Renal cortex interstitium (tissue), 15 donors: Measurements from ENCODE around the gene DLX2. TPM values are rescaled to one million over a fixed set of nuclear protein-coding genes. Genes with fewer than 3 reads are reported as not detected.
"Not testable (repeated sequence)": the region's sequence is repeated elsewhere in the genome, so short reads cannot be mapped to it uniquely, and the experiment has no call there.

Experiments
- DNase-seq, 11 donors: peaks; one replicate each; pipeline ENCODE4 v3.0.0-alpha.2; 2013; ENCODE audit warnings: low read depth in 9 of 11, low spot score in 4 of 11; ENCODE audit errors: extremely low read depth in 1 of 11
- long read RNA-seq, 16 experiments: transcript quantifications; one replicate each; lab custom pipeline, GENCODE V29; 2026
- polyA plus RNA-seq, 3 donors: library from polyadenylated mRNA; unstranded; fragments of 120-200 nt; gene quantifications; one replicate each; pipeline ENCODE4 v1.2.1, GENCODE V29; 2013; ENCODE audit not compliant: insufficient read length in 3 of 3

The DLX2 gene
- polyA plus RNA-seq, result under 1 TPM in 2 of 3 donors, not detected in 1; 0.08 to 0.17 TPM
- long read RNA-seq, donor 1, result 0 reads
- long read RNA-seq, donor 2, result 0 reads
- long read RNA-seq, donor 3, result 0 reads
- long read RNA-seq, donor 4, result 0 reads
- long read RNA-seq, donor 5, result 0 reads
- long read RNA-seq, donor 6, result 0 reads
- long read RNA-seq, donor 7, result 0 reads
- long read RNA-seq, donor 8, result 0 reads
- long read RNA-seq, donor 9, result 0 reads
- long read RNA-seq, donor 10, result 0 reads
- long read RNA-seq, donor 11, result 0 reads
- long read RNA-seq, donor 12, result 0 reads
- long read RNA-seq, donor 13, result 0 reads
- long read RNA-seq, donor 14, result 0 reads
- long read RNA-seq, donor 15, result 0 reads
- long read RNA-seq, donor 16, result 0 reads

DNA sequence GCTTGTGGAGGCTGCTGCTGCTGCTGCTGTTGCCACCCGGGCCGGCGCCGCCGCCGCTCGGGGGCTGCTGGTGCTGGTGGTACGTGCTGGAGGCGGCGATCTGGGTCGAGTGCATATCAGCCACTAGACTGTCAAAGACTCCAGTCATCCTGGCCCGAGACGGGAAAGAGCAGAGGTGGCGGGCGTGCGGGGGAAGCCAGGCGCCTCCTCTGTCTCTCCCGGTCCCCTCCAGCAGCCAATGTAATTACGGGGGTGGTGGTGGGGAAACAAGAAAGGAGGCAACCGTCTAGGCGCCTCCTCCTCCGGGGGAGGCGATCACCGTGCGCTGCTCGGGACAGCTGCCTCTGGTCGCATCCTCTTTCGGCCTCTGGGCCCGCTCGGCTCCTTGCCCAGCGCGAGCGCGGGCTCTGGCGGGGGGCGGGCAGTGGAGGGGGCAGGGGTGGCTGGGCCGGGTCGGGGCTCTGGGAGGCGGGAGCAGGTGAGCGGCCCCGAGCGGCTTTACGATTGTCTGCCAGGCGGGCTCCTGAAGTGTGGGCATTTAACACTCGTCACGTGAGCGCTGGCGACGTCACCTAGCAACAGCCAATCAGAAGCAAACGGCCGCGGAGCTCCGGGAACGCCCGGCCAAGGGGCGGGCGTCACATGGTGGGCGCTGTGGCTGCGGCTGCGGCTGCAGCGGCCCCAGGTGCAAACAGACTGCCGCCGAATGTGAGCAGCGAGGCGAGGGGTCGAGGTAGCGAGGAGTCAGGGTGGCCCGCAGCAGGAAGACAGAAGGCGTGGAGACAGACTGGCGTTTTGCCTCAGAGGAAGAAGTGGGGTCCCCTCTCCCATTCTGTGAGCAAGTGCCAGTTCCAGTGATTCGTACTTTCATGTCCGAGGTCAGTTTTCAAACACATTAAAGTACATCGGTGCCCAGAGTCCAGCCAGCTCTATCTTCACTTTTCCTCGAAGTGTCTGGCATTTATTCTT, at the start of gene DLX2:
Gene DLX2, minus strand, starts transcription at position 510 of the 969 bp plus-strand sequence. Its CDS starts 362 bp downstream, at position 148.
- peak in 9 of 11 donors; percentile 71 to 87 (median 83) for DNase-seq

DNA sequence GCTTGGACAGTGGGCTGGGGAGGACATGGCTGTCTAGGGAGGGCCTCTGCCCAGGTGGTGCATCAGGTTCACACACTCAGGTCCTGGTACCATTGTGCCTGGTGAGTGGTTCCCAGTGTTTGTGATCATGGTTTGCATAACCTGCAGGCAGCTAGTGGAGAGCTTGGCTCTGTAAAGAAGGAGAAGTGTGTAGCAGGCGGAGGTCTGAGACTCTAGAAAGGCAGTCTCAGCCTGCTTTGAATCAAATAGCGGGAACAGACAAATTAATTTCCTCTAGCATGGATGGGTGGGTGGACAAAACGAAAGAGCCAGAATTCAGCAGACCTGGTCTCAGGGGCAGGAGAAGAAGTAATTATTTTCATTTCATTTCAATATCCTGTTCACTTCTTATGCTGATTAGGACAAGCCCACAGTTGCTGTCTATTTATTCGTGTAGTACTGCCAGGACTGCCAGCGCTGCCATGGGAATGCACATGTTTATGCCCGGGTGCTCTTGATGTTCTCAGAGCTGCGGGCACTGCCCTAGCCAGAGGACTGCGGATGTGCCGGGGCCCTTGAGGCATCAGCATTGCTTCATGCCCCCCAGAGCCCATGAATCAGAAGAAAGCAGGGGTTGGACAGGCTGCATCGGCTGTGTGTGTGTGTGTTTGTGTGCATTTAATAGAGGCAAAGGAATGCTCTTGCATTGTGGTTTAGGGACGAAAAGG, 45.4 kb upstream of the DLX2 start:
- no peak for DNase-seq

DNA sequence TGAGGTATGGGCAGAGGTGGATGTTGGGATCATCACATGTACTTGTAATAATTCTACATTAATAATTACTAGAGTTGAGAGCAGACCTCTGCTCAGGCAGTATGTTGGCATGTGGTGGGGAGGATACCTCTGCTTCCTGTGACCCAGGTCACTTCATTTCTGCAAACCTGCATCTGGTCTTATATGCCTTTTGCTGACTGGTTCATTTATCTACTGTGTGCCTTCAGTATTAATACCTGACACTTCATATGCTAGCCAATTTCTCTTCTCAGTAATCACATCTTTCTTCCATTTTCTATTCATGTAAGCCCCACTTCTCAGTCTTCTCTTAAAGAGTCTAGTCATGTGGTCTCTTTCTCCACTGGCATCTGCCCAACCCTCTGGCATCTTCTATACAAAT, 41.1 kb upstream of the DLX2 start:
- no peak for DNase-seq

DNA sequence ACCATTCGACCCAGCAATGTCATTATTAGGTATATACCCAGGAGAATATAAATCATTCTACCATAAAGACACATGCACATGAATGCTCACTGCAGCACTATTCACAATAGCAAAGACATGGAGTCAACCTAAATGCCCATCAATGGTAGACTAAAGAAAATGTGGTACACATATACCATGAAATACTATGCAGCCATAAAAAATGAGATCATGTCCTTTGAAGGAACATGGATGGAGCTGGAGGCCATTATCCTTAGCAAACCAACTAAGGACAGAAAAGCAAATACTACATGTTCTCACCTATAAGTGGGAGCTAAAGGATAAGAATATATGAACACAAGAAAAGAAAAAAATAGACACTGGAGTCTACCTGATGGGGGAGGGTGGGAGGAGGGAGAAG, 36.0 kb upstream of the DLX2 start:
- DNase-seq, result not testable (repeated sequence)

DNA sequence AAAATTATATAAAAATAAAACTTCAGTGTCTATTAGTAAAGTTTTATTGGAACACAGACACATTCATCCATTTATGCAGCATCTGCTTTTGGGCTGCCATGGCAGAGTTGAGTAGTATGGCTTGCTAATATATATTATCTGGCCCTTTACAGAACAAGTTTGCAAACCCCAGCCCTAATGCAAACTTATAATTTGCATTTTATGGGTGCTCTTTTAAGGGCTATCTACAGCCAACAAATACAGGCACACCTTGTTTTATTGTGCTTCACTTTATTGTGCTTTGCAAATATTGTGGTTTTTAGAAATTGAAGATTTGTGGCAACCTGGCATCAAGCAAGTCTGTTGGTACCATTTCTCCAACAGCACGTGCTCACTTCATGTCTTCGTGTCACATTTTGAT, 35.2 kb upstream of the DLX2 start:
- no peak for DNase-seq

DNA sequence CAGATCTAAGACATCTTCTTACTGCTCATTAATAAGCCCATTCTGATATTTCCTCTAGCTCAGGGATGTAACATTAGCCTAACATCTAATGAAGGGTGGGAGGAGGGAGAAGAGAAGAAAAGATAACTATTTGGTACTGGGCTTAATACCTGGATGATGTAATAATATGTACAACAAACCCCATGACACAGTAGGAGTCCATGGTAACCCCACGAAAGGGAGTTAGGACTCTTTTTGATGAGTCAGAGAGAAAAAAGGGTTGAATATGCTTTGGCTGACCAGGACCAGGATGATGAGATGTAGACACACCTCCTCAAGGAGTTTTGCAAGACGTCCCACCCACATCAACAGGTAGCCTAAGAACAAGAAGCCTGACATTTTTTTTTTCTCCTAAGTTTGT, 34.4 kb upstream of the DLX2 start:
- no peak for DNase-seq

DNA sequence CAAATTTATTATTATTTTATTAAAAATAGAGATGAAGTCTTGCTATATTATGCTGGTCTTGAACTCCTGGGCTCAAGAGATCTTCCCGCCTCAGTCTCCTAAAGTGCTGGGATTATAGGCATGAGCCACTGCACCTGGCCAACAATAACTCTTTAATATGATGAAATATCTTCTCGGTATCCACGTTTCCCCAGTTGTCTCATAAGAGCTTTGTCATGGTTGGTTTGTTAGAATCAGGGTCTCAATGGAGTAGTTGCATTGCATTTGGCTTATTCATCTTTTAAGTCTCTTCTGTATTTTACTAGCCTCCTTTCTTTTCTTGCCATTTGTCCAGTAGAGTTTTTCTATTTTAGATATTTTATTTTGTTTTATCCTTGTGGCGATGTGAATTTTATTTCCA, 32.7 kb upstream of the DLX2 start:
- no peak for DNase-seq

DNA sequence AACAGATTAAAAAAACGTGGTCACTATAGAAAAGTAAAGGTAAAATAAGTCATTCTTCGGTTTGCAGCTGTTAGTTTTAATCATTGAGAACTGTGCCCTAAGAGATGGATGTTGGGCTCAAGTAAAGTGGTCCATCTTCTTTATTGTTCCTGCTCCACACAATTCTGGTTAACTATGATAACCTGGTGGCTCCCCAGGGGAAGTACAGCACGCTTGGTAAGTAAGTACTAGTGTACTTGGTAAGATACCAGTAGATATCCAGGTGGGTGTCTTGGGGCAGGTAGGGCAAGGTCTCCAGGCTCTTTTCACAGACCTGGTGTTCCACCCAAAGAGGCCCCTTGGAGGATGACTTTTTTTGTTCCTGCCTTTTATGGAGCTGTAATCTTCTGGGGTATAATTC, 31.6 kb upstream of the DLX2 start:
- no peak for DNase-seq

DNA sequence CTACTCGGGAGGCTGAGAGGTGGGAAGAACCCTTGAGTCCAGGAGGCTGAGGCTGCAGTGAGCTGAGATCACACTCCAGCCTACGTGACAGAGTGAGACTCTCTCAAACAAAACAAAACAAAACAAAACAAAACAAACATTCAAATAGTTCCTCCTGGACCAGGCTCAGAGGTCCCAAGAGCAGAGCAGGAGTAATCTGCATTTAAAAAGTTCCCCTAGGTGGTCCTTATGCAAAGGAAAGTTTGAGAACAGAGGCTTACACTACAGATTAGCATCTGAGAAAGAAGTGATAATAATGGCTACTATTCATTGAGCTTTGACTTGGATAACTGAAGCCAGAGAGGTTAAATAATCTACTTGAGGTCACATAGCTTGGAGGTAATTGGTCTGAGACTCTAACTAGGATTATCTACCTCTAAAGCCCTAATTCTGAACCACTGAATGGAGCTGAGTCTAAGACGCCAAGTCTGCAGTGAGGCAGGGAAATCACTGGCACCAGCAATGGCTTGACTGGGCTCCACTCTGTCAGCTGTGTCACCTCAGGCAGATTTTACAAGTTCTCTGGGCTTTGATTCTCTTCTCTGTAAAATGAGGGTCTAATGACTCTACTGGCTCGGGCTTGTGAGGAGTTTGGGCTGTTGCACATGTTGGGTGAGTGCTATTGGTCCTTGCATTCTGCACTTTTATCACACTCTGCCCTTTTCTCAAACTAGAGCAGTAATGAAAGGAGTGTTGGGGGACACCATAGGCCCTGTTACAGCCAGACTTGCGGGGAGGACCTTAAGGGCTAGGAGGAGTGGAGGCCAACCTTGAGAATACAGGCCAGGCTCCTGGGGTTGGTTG, 29.2 kb upstream of the DLX2 start:
- no peak for DNase-seq

DNA sequence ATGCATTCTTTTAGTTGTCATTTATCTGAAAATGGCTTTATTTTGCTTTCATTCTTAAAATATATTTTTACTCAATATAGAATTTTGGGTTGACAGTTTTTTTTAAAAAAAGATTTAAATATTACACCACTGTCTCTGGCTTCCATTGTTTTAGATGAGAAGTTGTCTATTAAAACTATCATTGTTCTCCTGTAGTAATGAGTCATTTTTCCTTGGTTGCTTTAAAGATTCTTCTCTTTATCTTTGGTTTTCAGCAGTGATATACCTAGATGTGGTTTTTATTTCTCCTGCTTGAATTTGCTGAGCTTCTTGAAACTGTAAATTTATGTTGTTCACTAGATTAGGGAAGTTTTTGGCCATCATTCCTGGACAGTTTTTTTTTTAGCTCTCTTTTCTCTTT, 26.7 kb upstream of the DLX2 start:
- DNase-seq, result no peak

DNA sequence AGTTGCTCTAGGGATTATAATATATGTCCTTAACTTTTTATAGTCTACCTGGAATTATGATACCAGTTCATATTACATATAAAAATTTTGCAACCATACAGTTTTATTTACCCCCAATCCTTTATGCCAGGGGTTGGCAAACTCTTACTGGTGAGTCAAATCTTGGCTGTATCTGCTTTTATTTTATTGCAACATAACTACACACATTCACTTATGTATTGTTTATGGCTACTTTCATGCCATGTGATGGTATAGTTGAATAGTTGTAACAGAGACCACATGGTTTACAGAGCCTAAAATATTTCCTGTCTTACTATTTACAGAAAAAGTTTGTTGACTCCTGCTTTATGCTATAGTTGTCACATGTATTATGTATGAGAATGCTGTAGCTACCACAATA, 25.8 kb upstream of the DLX2 start:
- DNase-seq, result no peak

DNA sequence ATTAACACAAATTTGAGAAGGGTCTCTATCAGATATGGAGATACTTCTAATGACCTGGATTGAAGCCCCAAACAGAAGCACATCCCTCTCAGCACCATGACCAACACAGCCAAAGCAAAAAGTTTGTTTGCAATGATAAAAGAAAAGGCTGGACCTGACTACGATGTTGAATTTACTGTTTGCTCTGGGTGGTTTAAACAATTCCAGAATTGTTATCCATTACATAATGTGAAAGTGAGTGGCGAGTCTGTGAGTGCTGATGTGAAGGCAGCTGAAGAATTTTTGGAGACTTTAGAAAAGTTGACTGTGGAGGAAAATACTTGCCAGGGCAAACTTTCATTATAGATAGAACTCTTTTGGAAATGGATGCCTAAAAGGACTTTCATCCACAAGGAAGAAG, 17.4 kb upstream of the DLX2 start:
- no peak for DNase-seq

DNA sequence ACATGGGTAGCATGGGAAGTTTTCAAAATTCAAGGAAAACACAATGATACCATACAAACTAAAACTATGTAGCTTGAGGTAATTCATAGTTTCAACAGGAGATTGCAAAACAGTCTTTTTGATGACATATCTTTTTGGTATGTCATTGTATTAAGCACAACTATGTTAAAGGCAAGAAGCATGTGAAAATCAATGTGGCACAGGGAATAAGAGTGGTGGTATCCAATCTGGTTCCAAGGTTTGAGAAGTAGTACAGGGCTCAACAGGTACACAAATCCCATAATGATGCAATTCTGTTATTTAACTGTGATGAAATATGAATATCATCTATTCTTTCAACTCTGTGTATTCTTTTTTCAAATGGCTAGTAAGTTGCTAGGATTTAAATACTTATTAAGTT, 16.4 kb upstream of the DLX2 start:
- no peak for DNase-seq

DNA sequence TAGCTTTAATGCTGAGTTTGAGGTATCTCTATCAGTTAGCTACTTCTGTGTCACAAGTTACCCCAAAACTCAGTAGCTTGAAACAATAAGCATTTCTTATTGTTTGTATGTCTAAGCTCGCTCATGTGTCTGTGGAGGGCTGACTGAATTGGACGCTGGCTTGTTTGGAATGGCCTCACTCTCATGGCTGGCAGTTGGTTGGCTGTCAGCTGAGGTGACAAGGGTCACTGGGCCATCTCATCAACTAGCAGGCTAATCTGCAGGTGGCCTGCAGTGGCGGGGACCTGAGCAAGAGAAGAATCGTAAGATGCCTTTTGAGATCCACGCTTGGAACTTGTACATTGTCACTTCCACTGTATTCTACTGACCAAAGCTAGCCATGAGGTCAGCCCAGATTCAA, 13.4 kb upstream of the DLX2 start:
- no peak for DNase-seq

DNA sequence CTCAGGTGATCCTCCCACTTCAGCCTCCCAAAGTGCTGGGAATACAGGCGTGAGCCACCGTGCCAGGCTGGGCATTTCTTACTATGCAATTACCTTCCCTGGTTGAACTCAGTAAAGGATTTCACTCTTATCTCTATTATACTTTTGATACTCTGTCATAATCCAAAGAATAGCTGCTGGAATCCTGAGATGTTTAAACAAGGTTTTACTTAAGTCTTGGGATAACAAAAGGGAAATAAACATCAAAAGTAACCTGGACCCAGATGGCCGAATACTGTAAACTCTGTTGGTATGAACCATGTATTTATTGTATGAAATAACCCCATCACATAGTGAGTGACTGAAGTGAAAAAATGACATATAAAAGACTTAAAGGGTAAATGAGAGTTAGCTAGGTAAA, 11.9 kb upstream of the DLX2 start:
- no peak for DNase-seq

DNA sequence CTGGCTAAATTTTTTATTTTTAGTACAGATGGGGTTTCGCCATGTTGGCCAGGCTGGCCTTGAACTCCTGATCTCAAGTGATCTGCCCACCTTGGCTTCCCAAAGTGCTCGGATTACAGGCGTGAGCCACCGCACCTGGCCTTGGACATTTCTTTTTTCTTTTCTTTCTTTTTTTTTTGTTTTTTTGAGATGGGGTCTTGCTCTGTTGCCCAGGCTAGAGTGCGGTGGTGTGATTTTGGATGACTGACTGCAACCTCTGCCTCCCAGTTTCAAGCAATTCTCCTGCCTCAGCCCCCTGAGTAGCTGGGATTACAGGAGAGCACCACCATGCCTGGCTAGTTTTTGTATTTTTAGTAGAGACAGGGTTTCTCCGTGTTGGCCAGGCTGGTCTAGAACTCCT, 11.5 kb upstream of the DLX2 start:
- not testable (repeated sequence) for DNase-seq

DNA sequence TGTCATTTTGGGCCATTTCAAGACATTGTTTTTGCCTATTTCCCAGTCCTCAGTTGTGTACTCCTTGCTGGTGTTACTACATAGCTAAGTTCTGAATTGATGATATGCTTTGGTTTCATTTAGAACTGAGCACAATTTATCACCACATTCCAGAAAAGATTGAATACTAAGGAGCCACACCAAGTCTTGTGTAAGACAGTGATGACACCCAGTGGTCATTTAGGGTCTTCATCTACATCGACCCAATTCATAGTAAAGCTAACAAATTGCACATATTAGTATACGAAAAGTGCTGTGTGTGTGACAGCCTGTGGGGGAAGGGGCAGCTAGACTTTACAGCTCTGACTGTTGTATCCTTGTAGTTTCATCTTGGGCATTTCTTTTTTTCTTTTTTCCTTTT, 10.9 kb upstream of the DLX2 start:
- no peak for DNase-seq

DNA sequence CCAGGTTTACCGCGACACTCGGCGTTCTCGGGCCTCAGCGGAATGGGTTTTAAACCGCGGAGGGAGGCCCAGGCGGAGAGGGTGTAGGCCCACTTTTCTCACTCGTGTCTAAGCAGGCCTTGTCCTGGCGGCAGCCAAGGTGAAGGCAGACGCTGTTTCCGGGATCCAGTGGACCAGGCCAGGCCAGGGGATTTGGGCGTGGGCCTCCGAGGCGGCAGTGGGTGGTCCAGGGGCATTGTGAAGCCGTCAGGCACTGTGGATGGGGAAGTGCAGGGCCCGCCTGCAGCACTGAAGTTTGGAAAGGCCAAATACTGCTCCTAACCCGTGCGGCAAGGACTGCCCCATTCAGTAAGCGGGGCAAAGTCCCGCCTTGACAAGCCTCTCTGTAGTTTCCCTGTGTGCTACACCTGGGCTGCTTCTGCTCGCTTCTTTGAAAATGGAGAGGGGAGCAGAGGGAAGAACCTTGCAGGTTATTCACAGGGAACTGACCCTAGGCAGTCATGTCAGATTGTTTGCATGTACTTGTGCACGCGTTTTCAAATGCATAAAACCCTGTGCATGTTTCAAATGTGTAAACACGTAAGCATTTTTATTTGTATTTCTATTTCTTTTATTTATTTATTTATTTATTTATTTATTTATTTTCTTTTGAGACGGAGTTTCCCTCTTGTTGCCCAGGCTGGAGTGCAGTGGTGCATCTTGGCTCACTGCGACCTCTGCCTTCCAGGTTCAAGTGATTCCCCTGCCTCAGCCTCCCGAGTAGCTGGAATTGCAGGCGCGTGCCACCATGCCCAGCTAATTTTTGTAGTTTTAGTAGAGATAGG, 7.5 kb upstream of the DLX2 start:
- no peak for DNase-seq
